Brain microvascular endothelial cell (primary cell): ENCODE results near the gene TEAD1.

Experiments used
- DNase-seq: peaks from one replicate; pipeline ENCODE4 v3.0.0-alpha.2; 2020
- H3K27ac ChIP-seq: fragments of 250-450 bp; sonication (Bioruptor Pico); 2 replicates; pipeline ENCODE4 v1.5.1; 2020; ENCODE audit warnings: mild to moderate bottlenecking, moderate library complexity
- H3K27me3 ChIP-seq: fragments of 250-450 bp; sonication (Bioruptor Pico); replicated peaks from 2 replicates; pipeline ENCODE4 v1.5.1; 2020; ENCODE audit warnings: mild to moderate bottlenecking
- H3K36me3 ChIP-seq: fragments of 250-450 bp; sonication (Bioruptor Pico); replicated peaks from 2 replicates; pipeline ENCODE4 v1.5.1; 2020; ENCODE audit warnings: mild to moderate bottlenecking
- H3K4me3 ChIP-seq: 2 replicates; pipeline ENCODE4 v1.5.1; 2011; ENCODE audit warnings: low read depth, mild to moderate bottlenecking, control low read depth, low read length, moderate library complexity
- CTCF ChIP-seq: IDR thresholded peaks from 2 replicates; pipeline ENCODE4 v1.5.1; 2011; ENCODE audit warnings: low read depth, mild to moderate bottlenecking, moderate library complexity, low read length, control low read depth, inconsistent platforms; ENCODE audit errors: missing control alignments
- in situ Hi-C: cut with HindIII; loops from 2 replicates; pipeline ENCODE4 v1.10.0; 2017; ENCODE audit warnings: low sequenced_read_pairs, low pct_ligation_motif_present

The TEAD1 gene

DNA sequence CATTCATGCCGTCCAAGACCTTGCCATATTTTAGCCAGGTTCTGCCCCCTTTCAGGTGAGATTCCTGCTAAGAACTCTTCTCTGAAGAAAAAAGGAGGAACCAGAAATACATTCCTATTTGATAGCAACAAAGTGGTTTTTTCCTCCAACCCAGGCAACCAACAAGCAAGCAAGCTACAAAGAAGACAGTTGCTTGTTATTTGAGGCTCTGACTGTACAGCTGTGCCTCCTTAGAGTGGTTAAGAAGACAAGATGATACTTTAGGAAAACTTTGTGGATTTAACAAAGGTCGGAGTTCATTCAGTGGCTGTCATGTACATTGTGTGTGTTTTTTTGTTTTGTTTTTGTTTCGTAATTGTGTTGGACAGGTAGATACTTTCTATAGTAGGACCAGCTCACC lies 21.7 kb downstream of the TEAD1 start:
- no peak for DNase-seq
- no peak for TF ChIP-seq CTCF
- H3K27ac ChIP-seq: peak overlapping the region; percentile 93
- no peaks in the 10 kb centered on the region for H3K36me3 ChIP-seq
- in situ Hi-C loops: no loop called here
- no peak overlapping the region for H3K4me3 ChIP-seq
- H3K27me3 ChIP-seq: no peaks in the 10 kb centered on the region

DNA sequence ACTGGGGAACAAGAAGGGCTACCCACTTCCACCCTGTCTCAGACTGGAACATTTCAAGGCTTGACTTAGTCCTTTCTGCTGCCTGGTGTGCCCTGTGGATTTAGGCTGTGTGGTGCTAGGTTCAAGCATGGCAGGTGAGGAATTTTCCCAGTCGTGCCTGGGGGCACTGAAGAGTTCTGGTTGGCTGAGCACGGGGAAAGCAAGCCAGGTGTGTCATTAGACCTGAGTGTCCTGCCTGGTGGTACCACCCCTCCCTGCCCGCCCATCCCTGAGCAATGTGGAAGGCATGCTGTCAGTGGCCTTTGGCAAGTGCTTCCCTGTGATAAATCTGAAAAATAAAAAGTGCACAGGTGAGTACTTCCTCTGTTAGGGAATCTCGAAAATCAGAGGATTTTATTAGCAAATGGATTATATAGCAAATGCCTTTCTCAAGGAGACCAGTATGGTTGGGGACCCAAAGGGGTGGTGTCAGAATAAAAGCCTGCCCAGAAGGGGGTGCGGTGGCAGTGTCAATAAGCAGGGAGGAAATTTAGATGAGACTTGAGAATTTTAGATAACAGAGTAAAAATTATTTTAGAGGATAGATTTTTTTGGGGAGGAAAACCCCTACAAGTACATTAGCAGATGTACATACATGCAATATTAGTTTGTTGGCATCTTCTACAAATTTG lies 22.8 kb downstream of the TEAD1 start:
- DNase-seq: no peak
- Histone ChIP-seq H3K27ac (no peak overlapping the region), H3K27me3 (no peaks in the 10 kb centered on the region), H3K36me3 (no peaks in the 10 kb centered on the region), H3K4me3 (no peak overlapping the region)
- in situ Hi-C loops: no loop called here
- TF ChIP-seq CTCF: no peak

- no peak for TF ChIP-seq CTCF
- Histone ChIP-seq H3K27me3 (no peaks in the 10 kb centered on the region), H3K4me3 (no peak overlapping the region), H3K27ac (no peak overlapping the region), H3K36me3 (no peaks in the 10 kb centered on the region)
- DNase-seq: no peak
- in situ Hi-C loops: no loop called here
Observed at GRCh38 chr11:12698048-12698447, 23.8 kb downstream of the TEAD1 start.

DNA sequence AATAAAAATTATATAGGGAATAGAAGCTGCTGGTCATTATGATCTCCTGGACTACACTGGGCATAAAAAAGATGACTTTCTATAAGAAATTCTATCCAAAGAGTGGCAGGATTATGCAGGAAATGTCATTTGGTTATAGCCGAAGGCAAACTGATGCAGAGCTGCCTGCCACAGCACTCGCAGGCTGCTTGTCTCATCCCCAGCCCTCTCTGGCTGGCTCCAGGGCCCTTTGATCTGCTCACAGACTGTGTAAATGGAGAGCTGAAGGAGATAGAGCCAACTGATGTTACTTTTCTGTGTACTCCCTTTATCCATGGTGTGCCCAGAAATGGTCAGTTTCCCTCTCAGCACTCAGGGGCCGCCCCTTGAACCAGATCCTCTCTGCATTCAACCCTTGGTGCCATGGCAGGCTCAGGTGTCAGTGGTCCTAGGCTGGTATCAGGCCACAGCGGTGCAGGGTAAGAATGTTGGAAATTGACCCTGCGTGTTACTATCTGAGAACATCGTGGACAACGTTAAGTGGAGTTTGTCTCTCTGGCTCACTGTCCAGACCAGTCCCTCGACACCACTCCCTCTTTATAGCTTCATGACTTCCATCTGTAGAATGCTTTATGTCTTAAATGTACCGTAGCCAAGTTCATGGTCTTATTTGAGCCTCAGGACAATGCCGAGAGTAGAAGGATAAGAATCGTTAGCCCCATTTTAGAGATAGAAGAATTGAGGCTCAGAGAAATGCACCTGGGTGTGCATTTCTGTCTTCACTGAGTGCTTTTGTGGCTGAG lies 27.8 kb downstream of the TEAD1 start:
- in situ Hi-C loops: no loop called here
- Histone ChIP-seq H3K4me3 (no peak overlapping the region), H3K27me3 (no peaks in the 10 kb centered on the region), H3K27ac (no peak overlapping the region), H3K36me3 (peaks cover 4% of the 10 kb centered on the region)
- no peak for TF ChIP-seq CTCF
- no peak for DNase-seq

- Histone ChIP-seq H3K36me3 (peaks cover 4% of the 10 kb centered on the region), H3K27ac (no peak overlapping the region)
Observed at GRCh38 chr11:12702999-12703453, 28.8 kb downstream of the TEAD1 start.

More at GRCh38 chr11:12702999-12703453, 28.8 kb downstream of the TEAD1 start:
- in situ Hi-C loops: no loop called here
- no peaks in the 10 kb centered on the region for H3K27me3 ChIP-seq
- no peak overlapping the region for H3K4me3 ChIP-seq
- TF ChIP-seq CTCF: no peak
- no peak for DNase-seq
